Skin epidermis (tissue), 12 donors: Measurements from ENCODE around the gene DHRS7.
"Not testable (repeated sequence)": the region's sequence is repeated elsewhere in the genome, so short reads cannot be mapped to it uniquely, and the experiment has no call there.

Experiments
- H3K27ac ChIP-seq, 21 experiments: fragments of 200-600 bp; sonication (generic) in 11 of 21; one replicate each; pipeline ENCODE4 v1.5.0; 2020; ENCODE audit warnings: mild to moderate bottlenecking in 3 of 21, inconsistent platforms in 2 of 21, moderate library complexity in 2 of 21
- H3K4me3 ChIP-seq, 7 experiments: fragments of 200-600 bp; sonication (generic) in 2 of 7; one replicate each; pipeline ENCODE4 v1.5.0; 2020; ENCODE audit warnings: inconsistent platforms in 2 of 7, mild to moderate bottlenecking in 2 of 7, moderate library complexity in 1 of 7

Gene DHRS7

GRCh38 chr14:60154671-60155070 is 10.5 kb downstream of the DHRS7 start:
- peak overlapping the region in 8 of 21 experiments; percentile 12 to 55 (median 44) for H3K27ac ChIP-seq
- H3K4me3 ChIP-seq, result no peak overlapping the region

GRCh38 chr14:60153991-60154390 is 11.2 kb downstream of the DHRS7 start:
- Histone ChIP-seq H3K4me3 (no peak overlapping the region), H3K27ac (peak overlapping the region in 11 of 21 experiments; percentile 2 to 55 (median 38))

GRCh38 chr14:60151715-60152114 is 13.5 kb downstream of the DHRS7 start:
- Histone ChIP-seq H3K27ac (peak overlapping the region in 19 of 21 experiments; percentile 22 to 77 (median 58)), H3K4me3 (no peak overlapping the region)

- Histone ChIP-seq H3K27ac (no peak overlapping the region), H3K4me3 (no peak overlapping the region)
Observed at GRCh38 chr14:60134702-60135101, 30.5 kb downstream of the DHRS7 start.

GRCh38 chr14:60133487-60133886 is 31.7 kb downstream of the DHRS7 start:
- Histone ChIP-seq H3K4me3 (no peak overlapping the region), H3K27ac (no peak overlapping the region)

GRCh38 chr14:60125918-60126317 is 39.3 kb downstream of the DHRS7 start:
- Histone ChIP-seq H3K27ac (no peak overlapping the region), H3K4me3 (no peak overlapping the region)

- no peak overlapping the region for H3K27ac ChIP-seq
- no peak overlapping the region for H3K4me3 ChIP-seq
Observed at GRCh38 chr14:60116181-60116580, 49.0 kb downstream of the DHRS7 start.

GRCh38 chr14:60114881-60115280 is 50.3 kb downstream of the DHRS7 start:
- H3K4me3 ChIP-seq, result no peak overlapping the region
- H3K27ac ChIP-seq, result no peak overlapping the region

- no peak overlapping the region for H3K27ac ChIP-seq
- H3K4me3 ChIP-seq, result no peak overlapping the region
Observed at GRCh38 chr14:60111732-60112131, 53.5 kb downstream of the DHRS7 start.

GRCh38 chr14:60107477-60107876 is 57.7 kb downstream of the DHRS7 start:
- Histone ChIP-seq H3K27ac (peak overlapping the region in 14 of 21 experiments; percentile 2 to 76 (median 58)), H3K4me3 (no peak overlapping the region)

- Histone ChIP-seq H3K27ac (peak overlapping the region in 10 of 21 experiments; percentile 44 to 76 (median 62)), H3K4me3 (no peak overlapping the region)
Observed at GRCh38 chr14:60106339-60106738, 58.9 kb downstream of the DHRS7 start.

GRCh38 chr14:60102389-60102788 is 62.8 kb downstream of the DHRS7 start:
- peak overlapping the region in 3 of 21 experiments; percentile 18 to 51 (median 49) for H3K27ac ChIP-seq
- no peak overlapping the region for H3K4me3 ChIP-seq

- Histone ChIP-seq H3K4me3 (no peak overlapping the region), H3K27ac (no peak overlapping the region)
Observed at GRCh38 chr14:60101786-60102185, 63.4 kb downstream of the DHRS7 start.

GRCh38 chr14:60099855-60100254 is 65.3 kb downstream of the DHRS7 start:
- H3K4me3 ChIP-seq, H3K27ac ChIP-seq: not testable (repeated sequence)

GRCh38 chr14:60097974-60098373 is 67.2 kb downstream of the DHRS7 start:
- no peak overlapping the region for H3K27ac ChIP-seq
- no peak overlapping the region for H3K4me3 ChIP-seq

GRCh38 chr14:60095781-60096450 is 69.3 kb downstream of the DHRS7 start:
- Histone ChIP-seq H3K27ac (no peak overlapping the region), H3K4me3 (no peak overlapping the region)

GRCh38 chr14:60095231-60095630 is 70.0 kb downstream of the DHRS7 start:
- Histone ChIP-seq H3K4me3 (no peak overlapping the region), H3K27ac (no peak overlapping the region)

GRCh38 chr14:60094306-60094897 is 70.8 kb downstream of the DHRS7 start:
- H3K27ac ChIP-seq, result no peak overlapping the region

More at GRCh38 chr14:60094306-60094897, 70.8 kb downstream of the DHRS7 start:
- H3K4me3 ChIP-seq, result no peak overlapping the region
